ENCODE data around the gene ILF3.
"Not testable (repeated sequence)": the region's sequence is repeated elsewhere in the genome, so short reads cannot be mapped to it uniquely, and the experiment has no call there.

ILF3 gene

GRCh38 chr19:10642473-10643171, 11.5 kb upstream of the ILF3 start:
- peak in 12 of 58 donors; percentile 2 to 41 (median 18) for DNase-seq

GRCh38 chr19:10643172-10643967, 10.8 kb upstream of the ILF3 start:
- DNase-seq = no peak

- peak in 5 of 58 donors; percentile 8 to 44 (median 36) for DNase-seq
These were observed 10.2 kb upstream of the ILF3 start for GRCh38 chr19:10643968-10644259.

DNA sequence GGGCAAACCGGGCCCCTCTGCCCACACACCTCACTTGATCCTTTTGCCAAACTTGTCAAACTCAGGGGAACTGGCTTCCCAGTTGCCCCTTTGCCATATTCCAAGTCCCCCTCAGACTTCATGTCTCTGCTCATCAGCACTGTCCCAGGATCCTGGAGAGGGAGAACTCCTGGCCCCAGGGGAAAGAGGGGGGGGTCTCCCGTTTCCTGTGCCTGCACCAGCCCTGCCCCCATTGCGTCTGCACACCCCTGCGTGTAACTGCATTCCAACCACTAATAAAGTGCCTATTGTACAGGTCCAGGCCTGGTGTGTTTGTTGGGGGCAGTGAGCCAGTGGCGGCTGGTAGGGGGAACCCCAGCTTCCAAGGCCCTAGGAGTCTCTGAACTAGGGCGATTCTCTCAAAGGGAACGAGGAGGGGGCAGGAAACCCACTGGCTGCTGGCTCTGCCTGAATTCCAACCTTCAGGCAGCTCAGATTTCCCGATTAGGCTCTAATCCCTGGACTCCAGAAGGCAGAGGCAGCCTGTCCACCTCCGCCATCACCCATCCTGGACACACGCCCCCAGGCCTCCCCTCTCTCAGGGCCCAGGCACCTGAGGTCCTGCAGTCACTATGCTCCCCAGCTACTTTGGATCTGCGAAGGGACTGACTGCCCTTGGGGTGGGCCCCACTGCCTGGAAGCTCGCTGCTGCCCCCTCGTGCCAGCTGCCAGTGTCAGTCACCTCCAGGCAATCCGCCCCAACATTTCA, 9.7 kb upstream of the ILF3 start:
- DNase-seq = peak in 56 of 58 donors; percentile 8 to 87 (median 68)

- DNase-seq = peak in 14 of 58 donors; percentile 5 to 52 (median 28)
These were observed 7.5 kb upstream of the ILF3 start for GRCh38 chr19:10646456-10647159.

GRCh38 chr19:10648360-10648759, 5.8 kb upstream of the ILF3 start:
- DNase-seq = no peak

DNA sequence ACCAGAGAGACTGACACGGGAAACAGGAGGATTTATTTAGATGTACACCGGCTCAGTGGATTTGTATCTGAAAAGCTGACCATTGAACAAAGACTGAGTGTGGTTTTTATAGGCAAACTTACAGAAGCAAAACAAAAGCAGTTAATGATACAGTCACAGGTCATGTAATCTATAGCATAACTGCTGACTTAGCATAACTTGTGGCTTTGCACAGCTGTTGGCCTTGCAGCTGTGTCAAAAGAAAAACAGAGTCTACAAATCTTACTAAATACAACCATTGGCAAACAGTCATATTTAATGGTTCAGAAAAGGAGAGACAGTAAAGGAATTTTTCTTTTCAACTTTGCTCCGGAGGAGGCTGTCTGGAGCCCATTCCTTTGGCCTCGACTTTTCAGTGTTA, 2.3 kb upstream of the ILF3 start:
- DNase-seq = no peak

DNA sequence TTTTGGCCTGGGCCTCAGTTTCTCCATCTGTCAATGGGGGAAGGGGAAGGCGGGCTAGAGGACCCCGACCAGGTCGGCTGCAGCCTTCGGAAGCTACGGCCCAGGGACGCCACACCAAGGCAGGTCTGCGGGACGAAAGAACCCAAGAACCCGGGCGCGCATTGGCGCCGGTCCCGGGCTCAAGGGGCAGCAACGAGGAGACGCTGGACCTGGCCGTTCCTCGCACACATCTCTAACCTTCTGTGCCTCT, 739 bp upstream of the ILF3 start:
- no peak for DNase-seq

GRCh38 chr19:10654610-10655456, 687 bp downstream of the ILF3 start:
- DNase-seq = peak in 17 of 58 donors; percentile 22 to 63 (median 37)

DNA sequence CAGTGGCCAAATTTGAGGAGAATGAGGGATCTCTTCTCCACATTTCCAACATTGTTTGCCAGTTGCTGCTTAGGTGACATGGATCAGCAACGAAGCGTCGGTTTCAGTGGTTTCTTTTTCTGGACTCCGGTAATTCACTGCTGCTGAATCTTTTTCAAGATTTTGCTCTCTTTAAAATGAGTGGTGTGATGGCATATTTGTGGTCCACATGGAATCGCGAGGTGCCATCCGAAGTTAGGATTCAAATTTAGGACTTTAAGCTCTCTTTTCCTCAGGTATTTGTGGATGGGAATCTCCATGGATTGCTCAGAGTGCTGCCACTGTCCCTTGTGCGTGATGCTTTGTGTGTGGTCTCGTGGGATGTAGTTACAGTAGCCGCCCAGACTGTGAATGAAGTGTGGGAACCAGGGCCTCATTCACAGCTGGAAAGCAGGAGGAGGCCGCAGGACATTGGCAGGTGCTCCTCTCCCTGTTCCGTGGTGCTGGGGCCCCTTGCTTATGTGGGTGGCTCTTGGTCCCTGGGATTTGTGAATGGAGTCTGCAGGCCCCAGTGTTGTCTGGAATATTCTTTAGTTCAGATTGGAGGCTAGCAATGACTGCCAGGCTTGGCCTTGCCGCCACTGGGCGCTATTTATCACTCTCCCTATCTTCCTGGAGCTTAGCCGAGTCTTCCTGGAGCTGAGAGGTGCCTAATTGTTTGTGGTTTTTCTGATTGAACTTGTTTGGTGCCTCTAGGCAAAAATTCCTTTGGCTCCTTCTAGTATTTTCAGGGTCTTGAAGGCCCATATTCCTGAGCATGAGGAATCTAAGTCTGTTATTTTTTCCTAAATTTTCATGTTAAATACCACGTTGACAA, 1.5 kb downstream of the ILF3 start:
- peak in 6 of 58 donors; percentile 1 to 31 (median 8) for DNase-seq

DNA sequence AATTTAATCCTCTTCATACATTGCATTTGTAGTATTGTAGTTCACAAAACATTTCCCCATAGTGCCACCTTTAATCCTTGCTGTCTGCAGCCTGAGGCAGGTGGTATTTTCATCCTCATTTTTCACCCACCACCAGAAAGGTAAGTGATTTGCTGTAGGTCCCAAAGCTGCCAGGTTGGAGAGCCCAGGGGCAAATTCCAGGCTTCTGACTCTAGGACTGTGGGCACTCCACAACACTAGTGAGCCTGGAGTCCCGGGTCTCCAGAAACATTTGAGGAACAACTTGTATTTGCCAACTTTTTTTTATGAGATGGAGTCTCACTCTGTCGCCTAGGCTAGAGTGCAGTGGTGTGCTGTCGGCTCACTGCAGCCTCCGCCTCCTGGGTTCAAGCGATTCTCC, 6.2 kb downstream of the ILF3 start:
- DNase-seq = no peak

DNA sequence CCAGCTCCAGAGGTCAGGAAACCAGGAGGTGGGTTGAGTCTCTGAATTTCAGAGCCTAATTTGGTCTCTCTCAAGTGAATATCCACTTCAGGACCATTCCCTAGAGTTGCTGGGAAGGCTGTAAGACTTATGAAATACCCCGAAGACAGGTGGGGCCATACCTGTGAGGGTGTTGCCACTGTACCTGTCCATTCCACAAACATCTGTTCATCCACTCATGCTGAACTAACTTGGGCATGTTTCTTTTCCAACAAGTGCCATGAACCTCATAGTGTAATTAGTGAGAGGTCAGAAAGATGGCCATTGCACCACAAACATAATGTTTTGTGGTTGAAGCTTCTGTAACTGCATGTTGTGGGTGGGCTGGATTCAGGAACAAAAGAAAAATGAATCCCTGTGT, 7.8 kb downstream of the ILF3 start:
- no peak for DNase-seq

DNA sequence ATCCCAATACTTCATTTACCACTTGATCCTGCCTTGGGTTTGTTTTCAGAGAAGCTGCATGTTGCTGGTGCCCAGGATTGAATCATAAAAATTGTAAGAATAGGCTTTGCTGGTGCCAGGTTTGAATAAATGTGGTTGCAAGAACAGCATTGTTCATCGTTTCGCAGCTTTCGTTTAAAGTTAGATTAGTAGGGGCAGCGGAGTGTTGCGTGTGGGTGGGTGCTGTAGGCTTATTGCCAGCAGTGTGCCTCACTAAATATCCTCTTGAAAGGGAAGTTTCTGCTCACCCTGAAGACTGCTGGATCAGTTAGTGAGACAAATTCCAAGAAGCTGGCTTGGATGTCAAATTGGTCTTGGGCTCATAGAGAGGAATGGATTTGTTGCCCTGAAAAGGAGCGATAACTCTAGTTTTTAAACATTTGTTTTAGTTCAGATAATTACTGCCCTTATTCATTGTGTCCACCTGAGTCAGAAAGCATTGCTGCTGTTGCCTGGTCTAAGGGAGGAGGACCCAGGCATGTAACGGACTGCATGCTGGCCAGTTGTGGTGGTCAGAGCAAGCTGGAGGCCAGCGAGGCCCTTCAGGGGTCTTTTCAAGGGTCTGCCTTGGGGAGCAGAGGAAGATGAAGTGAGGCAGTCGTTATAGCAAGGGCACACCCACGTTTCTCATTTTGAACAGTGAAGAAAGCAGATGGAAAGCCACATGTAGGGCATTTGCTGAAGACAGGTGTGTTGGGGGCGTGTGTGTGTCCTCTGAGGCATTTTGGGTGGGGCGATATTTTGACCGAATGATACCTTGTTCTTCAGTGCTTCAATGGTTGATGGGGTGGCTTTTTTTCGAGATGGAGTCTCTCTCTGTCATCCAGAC, 8.5 kb downstream of the ILF3 start:
- peak in 15 of 58 donors; percentile 1 to 50 (median 10) for DNase-seq

- not testable (repeated sequence) for DNase-seq
These were observed 9.1 kb downstream of the ILF3 start for GRCh38 chr19:10663252-10663563.

DNA sequence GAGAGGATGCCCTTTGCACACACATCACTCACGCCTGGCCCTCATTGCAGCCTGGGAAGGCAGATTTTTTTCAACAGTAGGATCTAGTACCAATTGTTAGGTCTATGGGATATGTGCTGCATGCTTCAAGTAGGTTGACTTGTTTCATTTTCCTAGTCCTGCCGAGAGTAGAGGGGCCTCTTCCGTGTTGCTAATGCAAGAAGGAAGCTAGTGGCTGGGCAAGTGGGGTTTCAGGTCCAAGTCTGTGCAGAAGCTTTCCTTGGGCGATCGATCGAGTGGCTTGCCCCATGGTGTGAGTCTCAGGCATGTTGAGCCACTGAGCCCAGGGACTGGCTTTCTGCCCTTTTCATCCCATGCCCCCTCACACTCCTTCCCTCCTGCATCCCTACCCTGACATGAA, 13.7 kb downstream of the ILF3 start:
- no peak for DNase-seq

DNA sequence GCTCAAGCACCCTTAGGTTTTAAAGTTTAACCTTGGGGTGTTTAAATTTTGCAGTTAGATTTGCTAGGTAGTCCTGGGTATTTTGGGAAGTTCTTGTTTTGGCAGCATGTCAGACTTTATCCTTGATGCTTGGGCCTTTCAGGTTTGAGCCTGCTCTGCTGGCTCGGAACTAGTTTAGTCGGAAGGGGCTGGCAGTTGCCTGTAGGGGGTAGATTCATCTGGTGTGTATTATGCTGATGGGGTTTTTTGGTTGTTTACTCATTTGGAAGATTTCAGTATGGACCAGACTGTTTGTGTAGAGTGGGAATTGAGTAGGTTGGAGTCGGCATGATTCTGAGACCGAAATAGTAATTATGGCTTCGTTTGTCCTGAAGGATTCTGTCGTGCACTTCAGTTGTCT, 15.1 kb downstream of the ILF3 start:
- no peak for DNase-seq

DNA sequence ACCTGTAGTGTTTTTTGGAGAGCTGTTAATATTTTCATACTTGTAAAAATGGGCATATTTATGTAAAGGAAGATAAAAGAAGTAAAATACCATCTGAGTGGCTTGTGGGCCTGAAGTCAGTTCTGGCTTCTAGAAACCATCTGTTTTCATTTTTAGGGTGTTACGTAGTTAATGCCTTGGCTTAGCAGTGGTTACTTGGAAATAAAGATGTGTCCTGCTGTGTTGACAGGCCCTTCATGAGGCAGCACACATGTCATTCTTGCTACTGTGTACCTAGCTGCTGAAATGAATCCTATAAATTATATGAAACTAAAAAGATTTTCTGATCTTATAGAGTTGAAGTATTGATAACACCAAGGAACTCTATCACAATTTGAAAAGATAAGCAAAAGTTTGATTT, 16.0 kb downstream of the ILF3 start:
- DNase-seq = no peak

DNA sequence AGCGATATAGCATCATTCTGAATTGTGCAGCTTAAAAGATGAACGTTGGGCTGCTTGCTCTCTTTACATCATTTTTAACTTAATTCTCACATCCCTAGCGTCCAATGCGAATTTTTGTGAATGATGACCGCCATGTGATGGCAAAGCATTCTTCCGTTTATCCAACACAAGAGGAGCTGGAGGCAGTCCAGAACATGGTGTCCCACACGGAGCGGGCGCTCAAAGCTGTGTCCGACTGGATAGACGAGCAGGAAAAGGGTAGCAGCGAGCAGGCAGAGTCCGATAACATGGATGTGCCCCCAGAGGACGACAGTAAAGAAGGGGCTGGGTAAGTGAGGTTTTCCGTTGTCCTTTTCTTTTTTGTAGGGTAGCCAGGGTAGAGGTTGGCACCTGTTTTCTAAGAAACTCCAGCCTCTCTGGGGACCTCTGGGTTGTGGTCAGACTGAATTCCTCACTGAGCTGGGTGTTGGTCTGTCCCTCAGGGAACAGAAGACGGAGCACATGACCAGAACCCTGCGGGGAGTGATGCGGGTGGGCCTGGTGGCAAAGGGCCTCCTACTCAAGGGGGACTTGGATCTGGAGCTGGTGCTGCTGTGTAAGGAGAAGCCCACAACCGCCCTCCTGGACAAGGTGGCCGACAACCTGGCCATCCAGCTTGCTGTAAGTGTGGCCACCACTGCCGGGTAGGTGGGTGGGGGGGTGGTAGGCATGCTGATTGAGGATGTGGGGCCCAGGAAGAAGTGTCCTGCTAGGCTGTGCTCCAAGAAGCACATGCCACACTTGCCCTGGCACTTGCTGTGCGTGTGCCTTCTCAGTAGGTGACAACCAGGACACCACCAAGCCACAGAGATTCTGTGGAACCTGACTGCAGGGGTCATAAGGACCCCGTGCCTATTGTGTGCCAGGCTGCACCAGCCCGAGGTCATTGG, 17.0 kb downstream of the ILF3 start:
- DNase-seq = no peak
